ENCODE measurements around the gene RILPL1. TPM values are rescaled to one million over a fixed set of nuclear protein-coding genes. Genes with fewer than 3 reads are reported as not detected.
"Not testable (repeated sequence)": the region's sequence is repeated elsewhere in the genome, so short reads cannot be mapped to it uniquely, and the experiment has no call there.

The RILPL1 gene
- total RNA-seq, 1 donor from 2014 or later, result 1.5 TPM

GRCh38 chr12:123431951-123432817 lies 101.3 kb downstream of the RILPL1 start:
- intact Hi-C loops (cut with micrococcal nuclease), result loop anchor here (1.0 kb wide), 1 partner anchor 44 kb away; no protein-coding TSS in a partner anchor

GRCh38 chr12:123429101-123429500 lies 104.4 kb downstream of the RILPL1 start:
- intact Hi-C loops (cut with micrococcal nuclease), result not testable (repeated sequence)

- intact Hi-C loops (cut with micrococcal nuclease), result no loop called here
These were observed 104.9 kb downstream of the RILPL1 start for GRCh38 chr12:123428591-123428990.

- intact Hi-C loops (cut with micrococcal nuclease), result no loop called here
These were observed 106.3 kb downstream of the RILPL1 start for GRCh38 chr12:123427036-123427769.

- intact Hi-C loops (cut with micrococcal nuclease), result no loop called here
These were observed 112.2 kb downstream of the RILPL1 start for GRCh38 chr12:123421314-123421713.

Other genes starting within 250 kb of the RILPL1 start
- 44.1 and 44.9 TPM in 2 replicates for gene SBNO1, start 168.9 kb downstream of the RILPL1 start, total RNA-seq
- 56.1 and 59.7 TPM in 2 replicates for gene KMT5A, start 149.6 kb downstream of the RILPL1 start, total RNA-seq
- 7.6 and 8.0 TPM in 2 replicates for gene RILPL2, start 97.0 kb downstream of the RILPL1 start, total RNA-seq
- gene SNRNP35, start 75.6 kb downstream of the RILPL1 start, total RNA-seq, result 28.7 and 31.8 TPM in 2 replicates
- 212 and 227 TPM in 2 replicates for gene TMED2, start 50.8 kb upstream of the RILPL1 start, total RNA-seq
- gene DDX55, start 68.4 kb upstream of the RILPL1 start, total RNA-seq, result 43.4 and 44.2 TPM in 2 replicates
- 68.2 and 73.6 TPM in 2 replicates for gene EIF2B1, start 100.0 kb upstream of the RILPL1 start, total RNA-seq
- 43.7 and 50.5 TPM in 2 replicates for gene GTF2H3, start 100.1 kb upstream of the RILPL1 start, total RNA-seq
- gene TCTN2, start 137.4 kb upstream of the RILPL1 start, total RNA-seq, result 1.9 and 2.0 TPM in 2 replicates
- 51.4 and 59.1 TPM in 2 replicates for gene ATP6V0A2, start 178.6 kb upstream of the RILPL1 start, total RNA-seq
- 0.20 and 0.25 TPM in 2 replicates for gene DNAH10, start 228.6 kb upstream of the RILPL1 start, total RNA-seq